GM03348 (cell line): Measurements from ENCODE around the gene KEL.

Experiments
- DNase-seq: peaks from one replicate; pipeline ENCODE4 v3.0.0; 2012; ENCODE audit warnings: low spot score

The KEL gene

GRCh38 chr7:142930126-142930730 is 31.9 kb downstream of the KEL start:
- DNase-seq, result no peak

- no peak for DNase-seq
Measured at GRCh38 chr7:142927949-142928348, 34.2 kb downstream of the KEL start.

GRCh38 chr7:142927085-142927745 is 34.9 kb downstream of the KEL start:
- DNase-seq, result no peak

GRCh38 chr7:142925413-142925812 is 36.8 kb downstream of the KEL start:
- no peak for DNase-seq

GRCh38 chr7:142923391-142923790 is 38.8 kb downstream of the KEL start:
- DNase-seq, result no peak

- DNase-seq, result no peak
Measured at GRCh38 chr7:142919656-142920055, 42.5 kb downstream of the KEL start.

- DNase-seq, result no peak
Measured at GRCh38 chr7:142918901-142919300, 43.3 kb downstream of the KEL start.

- no peak for DNase-seq
Measured at GRCh38 chr7:142917447-142917846, 44.7 kb downstream of the KEL start.

GRCh38 chr7:142916508-142916907 is 45.7 kb downstream of the KEL start:
- no peak for DNase-seq

- DNase-seq, result no peak
Measured at GRCh38 chr7:142915315-142915714, 46.8 kb downstream of the KEL start.

- no peak for DNase-seq
Measured at GRCh38 chr7:142914121-142914520, 48.0 kb downstream of the KEL start.

- no peak for DNase-seq
Measured at GRCh38 chr7:142913566-142913965, 48.6 kb downstream of the KEL start.

GRCh38 chr7:142913051-142913450 is 49.1 kb downstream of the KEL start:
- DNase-seq, result no peak

- DNase-seq, result no peak
Measured at GRCh38 chr7:142910481-142910880, 51.7 kb downstream of the KEL start.

GRCh38 chr7:142910031-142910433 is 52.1 kb downstream of the KEL start:
- DNase-seq, result no peak

GRCh38 chr7:142908921-142909890 is 53.0 kb downstream of the KEL start:
- DNase-seq, result peak; percentile 20

- DNase-seq, result no peak
Measured at GRCh38 chr7:142908290-142908689, 53.9 kb downstream of the KEL start.

GRCh38 chr7:142906643-142907042 is 55.5 kb downstream of the KEL start:
- DNase-seq, result no peak

- DNase-seq, result no peak
Measured at GRCh38 chr7:142905759-142906158, 56.4 kb downstream of the KEL start.

- DNase-seq, result no peak
Measured at GRCh38 chr7:142904128-142904527, 58.0 kb downstream of the KEL start.

GRCh38 chr7:142901426-142902259 is 60.5 kb downstream of the KEL start:
- DNase-seq, result no peak

GRCh38 chr7:142899661-142900060 is 62.5 kb downstream of the KEL start:
- no peak for DNase-seq
